Measurements from ENCODE around the gene ABCA1.

GRCh38 chr9:104835161-104835560 is 92.8 kb downstream of the ABCA1 start:
- no peak for TF ChIP-seq EZH2 (IDR thresholded peaks at IDR 0.05; ENCODE audit: low read length, unreplicated experiment)
- no peak for TF ChIP-seq CTCF (conservative IDR thresholded peaks at IDR 0.05; ENCODE audit: low read depth, low read length)

Data from PC-3 (cell line).